GM11168 (cell line): ENCODE results near the gene ATPAF1.

Experiments used
- in situ Hi-C: fragments of 300-500 bp; cut with MboI; formaldehyde crosslinking; loops from one replicate; pipeline ENCODE4 v1.12.0; 2022; ENCODE audit warnings: low sequenced_read_pairs; ENCODE audit not compliant: unreplicated experiment

ATPAF1 gene

GRCh38 chr1:46617833-46618232 lies 50.3 kb downstream of the ATPAF1 start:
- in situ Hi-C loops = loop anchor here (10.0 kb wide), 1 partner anchor 97 kb away; the partner anchor contains the start of gene EFCAB14

GRCh38 chr1:46617108-46617800 lies 50.9 kb downstream of the ATPAF1 start:
- in situ Hi-C loops = loop anchor here (10.0 kb wide), 1 partner anchor 98 kb away; the partner anchor contains the start of gene EFCAB14

GRCh38 chr1:46616277-46617107 lies 51.7 kb downstream of the ATPAF1 start, which contains the start of gene MOB3C:
MOB3C (minus strand) TSS chr1:46616811; CDS start chr1:46613321, 3,490 bp downstream.
- in situ Hi-C loops = loop anchor here (10.0 kb wide), 1 partner anchor 98 kb away; the partner anchor contains the start of gene EFCAB14

- in situ Hi-C loops = loop anchor here (10.0 kb wide), 1 partner anchor 99 kb away; the partner anchor contains the start of gene EFCAB14
Observed at GRCh38 chr1:46615735-46616134, 52.4 kb downstream of the ATPAF1 start.

GRCh38 chr1:46615088-46615487 lies 53.1 kb downstream of the ATPAF1 start:
- in situ Hi-C loops = loop anchor here (10.0 kb wide), 1 partner anchor 100 kb away; the partner anchor contains the start of gene EFCAB14

GRCh38 chr1:46614604-46614984 lies 53.6 kb downstream of the ATPAF1 start:
- in situ Hi-C loops = loop anchor here (10.0 kb wide), 1 partner anchor 100 kb away; the partner anchor contains the start of gene EFCAB14

- in situ Hi-C loops = loop anchor here (10.0 kb wide), 1 partner anchor 101 kb away; the partner anchor contains the start of gene EFCAB14
Observed at GRCh38 chr1:46613661-46614603, 54.2 kb downstream of the ATPAF1 start.

- in situ Hi-C loops = loop anchor here (10.0 kb wide), 1 partner anchor 102 kb away; the partner anchor contains the start of gene EFCAB14
Observed at GRCh38 chr1:46612937-46613660, 55.1 kb downstream of the ATPAF1 start.

GRCh38 chr1:46611691-46612221 lies 56.4 kb downstream of the ATPAF1 start:
- in situ Hi-C loops = loop anchor here (10.0 kb wide), 1 partner anchor 103 kb away; the partner anchor contains the start of gene EFCAB14

GRCh38 chr1:46607345-46608130 lies 60.6 kb downstream of the ATPAF1 start:
- in situ Hi-C loops = no loop called here

GRCh38 chr1:46606255-46606965 lies 61.8 kb downstream of the ATPAF1 start:
- in situ Hi-C loops = no loop called here

GRCh38 chr1:46605232-46605631 lies 62.9 kb downstream of the ATPAF1 start:
- in situ Hi-C loops = no loop called here

- in situ Hi-C loops = no loop called here
Observed at GRCh38 chr1:46603858-46604549, 64.2 kb downstream of the ATPAF1 start, which contains the start of gene MKNK1. MKNK1 (minus strand) TSS chr1:46604268; CDS start chr1:46583327, 20,941 bp downstream.

- in situ Hi-C loops = no loop called here
Observed at GRCh38 chr1:46603481-46603857, 64.7 kb downstream of the ATPAF1 start.

- in situ Hi-C loops = no loop called here
Observed at GRCh38 chr1:46601257-46602007, 66.7 kb downstream of the ATPAF1 start.
